ENCODE data around the gene AOX1. TPM values are rescaled to one million over a fixed set of nuclear protein-coding genes. Genes with fewer than 3 reads are reported as not detected.

The AOX1 gene
- total and polyA plus RNA-seq, 2 of the 8 experiments (the other 6 are each of a cell fraction or from before 2014, with no cell fraction given), result 5.6 to 8.3 TPM

DNA sequence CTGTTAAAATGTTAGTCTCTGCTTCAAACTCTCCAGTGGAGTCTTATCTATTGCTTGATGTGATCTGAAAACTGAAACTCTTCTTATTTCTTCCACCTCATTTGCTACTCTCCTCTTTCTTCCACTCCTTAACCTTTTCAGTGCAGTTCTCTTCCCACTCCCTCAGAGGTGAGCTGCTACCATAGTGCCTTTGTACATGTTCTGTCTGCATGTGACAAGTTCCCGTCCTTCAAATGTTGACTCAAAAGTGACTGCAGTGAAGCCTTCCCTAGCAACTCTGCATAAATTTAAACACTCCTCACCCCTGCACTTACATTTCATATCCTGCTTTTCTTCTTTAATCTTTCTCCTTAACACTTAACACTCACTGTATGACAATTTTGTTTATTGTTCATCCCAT is 47.7 kb upstream of the AOX1 start:
- H3K23me2 ChIP-seq (ENCODE audit: low read depth, low read length), result no peaks in the 10 kb centered on the region
- H3K9me3 ChIP-seq (ENCODE audit: insufficient read depth in 2 of 2, low read depth in 1 of 2, low read length in 1 of 2), result no peaks in the 10 kb centered on the region
- TF ChIP-seq CBX8 (IDR thresholded peaks at IDR 0.05; ENCODE audit: borderline replicate concordance, low read depth, low read length), result no peak
- TF ChIP-seq HDAC6 (IDR thresholded peaks at IDR 0.05; ENCODE audit: low read depth, low read length), result no peak
- no peak for TF ChIP-seq KDM4A (IDR thresholded peaks at IDR 0.05; ENCODE audit: low read depth, low read length, severe bottlenecking)
- POLR2A ChIA-PET (ENCODE audit: partially characterized antibody), result interaction anchor here (0.6 kb wide), 1 partner anchor 623 kb away, joined by 4 read pairs; no protein-coding TSS in a partner anchor
- no peak overlapping the region for H3K18ac ChIP-seq (ENCODE audit: extremely low read depth, low read length)
- H3K4ac ChIP-seq (replicated peaks; ENCODE audit: insufficient read length, low read depth, low read length), result no peak overlapping the region
- no peak overlapping the region for H3K14ac ChIP-seq (ENCODE audit: insufficient read length)
- no peak overlapping the region for H2BK20ac ChIP-seq (ENCODE audit: low read length)
- H2BK12ac ChIP-seq (ENCODE audit: low read depth, low read length), result no peak overlapping the region
- H3K79me1 ChIP-seq (ENCODE audit: low read depth, low read length), result no peaks in the 10 kb centered on the region
- no peak overlapping the region for H2BK15ac ChIP-seq (ENCODE audit: low read length)
- peaks cover 2 to 19% (median 11%) of the 10 kb centered on the region in 4 experiments; a peak in 5 of 8 replicates for H3K36me3 ChIP-seq (ENCODE audit: control insufficient read depth in 2 of 4, insufficient read depth in 4 of 4, low read length in 3 of 4)
- H3K56ac ChIP-seq (replicated peaks; ENCODE audit: insufficient read length, low read depth, low read length), result no peak overlapping the region
- no peak overlapping the region for H3K9ac ChIP-seq (replicated peaks in 1 of 4; ENCODE audit: extremely low read depth in 1 of 4, low read depth in 3 of 4, low read length in 3 of 4)
- no peak overlapping the region for H2AFZ ChIP-seq (ENCODE audit: low read length)
- H2AK5ac ChIP-seq (ENCODE audit: low read depth, low read length), result no peak overlapping the region
- H2BK5ac ChIP-seq (ENCODE audit: low read depth, low read length), result no peak overlapping the region
- no peak overlapping the region for H4K5ac ChIP-seq (ENCODE audit: insufficient read length, low read depth, low read length)
- no peak for DNase-seq (ENCODE audit: low read depth in 1 of 2, low spot score in 2 of 2)
- no peak overlapping the region for H2BK120ac ChIP-seq (replicated peaks; ENCODE audit: low read depth, low read length)
- CTCF ChIA-PET (ENCODE audit: partially characterized antibody), result no interaction called here
- no peaks in the 10 kb centered on the region for H4K20me1 ChIP-seq (replicated peaks in 1 of 2; ENCODE audit: control insufficient read depth in 1 of 2, insufficient read depth in 2 of 2, low read length in 2 of 2)
- WGBS, 2 experiments (ENCODE audit: extremely low coverage in 1 of 2, insufficient coverage in 1 of 2, insufficient read length in 1 of 2, insufficient replicate concordance in 2 of 2, low coverage in 1 of 2, low lambda C conversion rate in 2 of 2, missing lambda C conversion rate in 1 of 2), result 85% methylated on average over 1 of the region's 1 CpG; no CpG with 5 or more reads in 1 of the 2 experiments
- H3K4me1 ChIP-seq (replicated peaks in 1 of 4; ENCODE audit: control insufficient read depth in 3 of 4, insufficient read depth in 4 of 4, low read length in 3 of 4), result no peaks in the 10 kb centered on the region
- H3K27me3 ChIP-seq (replicated peaks in 1 of 4; ENCODE audit: control insufficient read depth in 3 of 4, extremely low read depth in 1 of 4, insufficient read depth in 3 of 4, low read length in 3 of 4), result no peaks in the 10 kb centered on the region
- H4K91ac ChIP-seq (replicated peaks; ENCODE audit: insufficient read length, low read length), result no peak overlapping the region
- H3K23ac ChIP-seq (ENCODE audit: insufficient read length), result no peak overlapping the region
- no peak overlapping the region for H4K8ac ChIP-seq (ENCODE audit: extremely low read depth, insufficient read depth, low read length)
- no peak overlapping the region for H3K27ac ChIP-seq (ENCODE audit: low read depth, low read length)
- no peak overlapping the region for H3K4me2 ChIP-seq (ENCODE audit: insufficient read depth in 1 of 2, low read depth in 2 of 2, low read length in 2 of 2)
- H3K4me3 ChIP-seq (ENCODE audit: extremely low read depth in 1 of 4, insufficient read depth in 2 of 4, low read depth in 3 of 4, low read length in 4 of 4), result no peak overlapping the region
- H3K79me2 ChIP-seq (ENCODE audit: control insufficient read depth in 1 of 2, insufficient read depth in 2 of 2, low read length in 2 of 2), result no peaks in the 10 kb centered on the region
- FAIRE-seq, result no peak
